Measurements from ENCODE around the gene MVB12B.

MVB12B gene

GRCh38 chr9:126411225-126411947 is 84.8 kb downstream of the MVB12B start:
- H3K27ac ChIP-seq: no peak overlapping the region
- H3K27me3 ChIP-seq (replicated peaks): no peaks in the 10 kb centered on the region
- H3K4me3 ChIP-seq (ENCODE audit: low read depth, low read length): no peak overlapping the region
- DNase-seq: no peak
- TF ChIP-seq CTCF (IDR thresholded peaks at IDR 0.05; ENCODE audit: low read depth, low read length, missing control alignments): no peak
- in situ Hi-C loops (cut with HindIII; ENCODE audit: low pct_ligation_motif_present, low sequenced_read_pairs): no loop called here
- H3K36me3 ChIP-seq (replicated peaks): no peaks in the 10 kb centered on the region

GRCh38 chr9:126411948-126412284 is 85.3 kb downstream of the MVB12B start:
- no peak overlapping the region for H3K4me3 ChIP-seq (ENCODE audit: low read depth, low read length)
- DNase-seq: no peak
- H3K36me3 ChIP-seq (replicated peaks): no peaks in the 10 kb centered on the region
- TF ChIP-seq CTCF (IDR thresholded peaks at IDR 0.05; ENCODE audit: low read depth, low read length, missing control alignments): no peak
- in situ Hi-C loops (cut with HindIII; ENCODE audit: low pct_ligation_motif_present, low sequenced_read_pairs): no loop called here
- no peaks in the 10 kb centered on the region for H3K27me3 ChIP-seq (replicated peaks)
- no peak overlapping the region for H3K27ac ChIP-seq

GRCh38 chr9:126412905-126413304 is 86.3 kb downstream of the MVB12B start:
- no peak for DNase-seq
- TF ChIP-seq CTCF (IDR thresholded peaks at IDR 0.05; ENCODE audit: low read depth, low read length, missing control alignments): no peak
- Histone ChIP-seq H3K27me3 (replicated peaks) (no peaks in the 10 kb centered on the region), H3K27ac (no peak overlapping the region), H3K4me3 (ENCODE audit: low read depth, low read length) (no peak overlapping the region), H3K36me3 (replicated peaks) (no peaks in the 10 kb centered on the region)
- in situ Hi-C loops (cut with HindIII; ENCODE audit: low pct_ligation_motif_present, low sequenced_read_pairs): no loop called here

- no peaks in the 10 kb centered on the region for H3K27me3 ChIP-seq (replicated peaks)
- H3K4me3 ChIP-seq (ENCODE audit: low read depth, low read length): no peak overlapping the region
- no peak for TF ChIP-seq CTCF (IDR thresholded peaks at IDR 0.05; ENCODE audit: low read depth, low read length, missing control alignments)
- DNase-seq: no peak
- no peak overlapping the region for H3K27ac ChIP-seq
- H3K36me3 ChIP-seq (replicated peaks): no peaks in the 10 kb centered on the region
- in situ Hi-C loops (cut with HindIII; ENCODE audit: low pct_ligation_motif_present, low sequenced_read_pairs): no loop called here
Observed at GRCh38 chr9:126413391-126414068, 86.9 kb downstream of the MVB12B start.

GRCh38 chr9:126415741-126416370 is 89.2 kb downstream of the MVB12B start:
- DNase-seq: no peak
- in situ Hi-C loops (cut with HindIII; ENCODE audit: low pct_ligation_motif_present, low sequenced_read_pairs): no loop called here
- Histone ChIP-seq H3K27me3 (replicated peaks) (no peaks in the 10 kb centered on the region), H3K27ac (no peak overlapping the region), H3K36me3 (replicated peaks) (no peaks in the 10 kb centered on the region), H3K4me3 (ENCODE audit: low read depth, low read length) (no peak overlapping the region)
- TF ChIP-seq CTCF (IDR thresholded peaks at IDR 0.05; ENCODE audit: low read depth, low read length, missing control alignments): no peak
